K562 (cell line): ENCODE data around the gene NEU1. TPM values are rescaled to one million over a fixed set of nuclear protein-coding genes. Genes with fewer than 3 reads are reported as not detected.

Experiments
- BRD4 ChIP-seq: fragments of 200-600 bp; sonication (generic); IDR thresholded peaks from 2 replicates; pipeline ENCODE4 v1.6.1; 2017; ENCODE audit warnings: inconsistent platforms
- CBX2 ChIP-seq: fragments of 200-600 bp; sonication (generic); IDR thresholded peaks from one replicate; pipeline ENCODE4 v1.6.1; 2012; ENCODE audit warnings: mild to moderate bottlenecking, low read length, inconsistent platforms; ENCODE audit not compliant: insufficient read depth, poor library complexity, severe bottlenecking
- DACH1 ChIP-seq: fragments of 450-650 bp; IDR thresholded peaks from 2 replicates; pipeline ENCODE4 v1.6.1; 2018; ENCODE audit not compliant: partially characterized antibody
- EHMT2 ChIP-seq: fragments of 450-650 bp; IDR thresholded peaks from 2 replicates; pipeline ENCODE4 v1.6.1; 2018; ENCODE audit warnings: antibody characterized with exemption
- FOXK2 ChIP-seq, 2 experiments: fragments of 450-650 bp; IDR thresholded peaks in 1 of 2; conservative IDR thresholded peaks in 1 of 2; 2 replicates each; pipeline ENCODE4 v1.6.1; 2016; ENCODE audit warnings: low read depth in 2 of 2, mild to moderate bottlenecking in 1 of 2
- GABPA ChIP-seq: fragments of 200-800 bp; sonication (Bioruptor generic); conservative IDR thresholded peaks from 2 replicates; pipeline ENCODE4 v1.6.1; 2016; ENCODE audit warnings: low read depth, missing genetic modification characterization, missing compliant biosample characterization
- KDM1A ChIP-seq, 2 experiments: fragments of 450-650 bp; IDR thresholded peaks; 2 replicates each; pipeline ENCODE4 v1.6.1; 2016; ENCODE audit warnings: mild to moderate bottlenecking in 2 of 2
- KDM4B ChIP-seq, 2 experiments: fragments of 450-650 bp in 1 of 2; sonication (generic) in 1 of 2; IDR thresholded peaks; 2 replicates each; pipeline ENCODE4 v1.6.1; 2016 to 2017; ENCODE audit warnings: borderline replicate concordance in 2 of 2, antibody characterized with exemption in 1 of 2, low read depth in 1 of 2, mild to moderate bottlenecking in 1 of 2
- MCM7 ChIP-seq, 2 experiments: fragments of 450-650 bp; IDR thresholded peaks; 2 replicates each; pipeline ENCODE4 v1.6.1; 2016 to 2018
- NEUROD1 ChIP-seq: fragments of 150-350 bp; IDR thresholded peaks from 2 replicates; pipeline ENCODE4 v1.6.1; 2014; ENCODE audit warnings: borderline replicate concordance, low read length, low read depth; ENCODE audit not compliant: partially characterized antibody
- SAFB2 ChIP-seq: fragments of 200-400 bp; formaldehyde crosslinking; IDR thresholded peaks from 2 replicates; pipeline ENCODE4 v1.6.1; 2018; ENCODE audit warnings: borderline replicate concordance, low read length, low read depth, moderate library complexity; ENCODE audit not compliant: severe bottlenecking
- SETDB1 ChIP-seq: IDR thresholded peaks from one replicate; pipeline ENCODE4 v1.6.1; 2012; ENCODE audit warnings: low read length, control low read depth, inconsistent platforms
- SMAD3 ChIP-seq: fragments of 450-650 bp; formaldehyde crosslinking; conservative IDR thresholded peaks from 2 replicates; pipeline ENCODE4 v1.4.0; 2020; ENCODE audit warnings: mild to moderate bottlenecking
- SOX6 ChIP-seq: fragments of 450-650 bp; IDR thresholded peaks from 2 replicates; pipeline ENCODE4 v1.6.1; 2014; ENCODE audit warnings: mild to moderate bottlenecking
- XRCC4 ChIP-seq: IDR thresholded peaks from one replicate; pipeline ENCODE4 v1.6.1; 2011; ENCODE audit not compliant: insufficient read depth, insufficient read length; ENCODE audit errors: extremely low read depth
- ZKSCAN3 ChIP-seq: fragments of 250-450 bp; sonication (Bioruptor Pico); IDR thresholded peaks from 2 replicates; pipeline ENCODE4 v1.4.0; 2020
- ZNF134 ChIP-seq: fragments of 250-450 bp; sonication (Bioruptor Pico); conservative IDR thresholded peaks from 2 replicates; pipeline ENCODE4 v1.4.0; 2020
- ZNF146 ChIP-seq: IDR thresholded peaks from one replicate; pipeline ENCODE4 v1.6.1; 2018; ENCODE audit warnings: missing compliant biosample characterization; ENCODE audit not compliant: unreplicated experiment
- ZNF41 ChIP-seq: fragments of 250-450 bp; sonication (Bioruptor Pico); conservative IDR thresholded peaks from 2 replicates; pipeline ENCODE4 v1.4.0; 2020; ENCODE audit warnings: mild to moderate bottlenecking
- ZNF785 ChIP-seq: fragments of 250-450 bp; sonication (Bioruptor Pico); IDR thresholded peaks from 2 replicates; pipeline ENCODE4 v1.4.0; 2020; ENCODE audit warnings: mild to moderate bottlenecking
- polyA plus RNA-seq, 8 experiments: library from polyadenylated mRNA; depleted of rRNA in 4 of 8; stranded (reverse) in 5 of 8; unstranded in 3 of 8; fragments of >200 nt; fragmentation: Nextera tagmentation in 2 of 8; fragmentation: Illumina TruSeq in 1 of 8; extraction: Ambion mirVana in 2 of 8; extraction: Trizol in 1 of 8; gene quantifications; 2 replicates each; pipeline versions ENCODE4 v1.2.1 to v1.2.3, GENCODE V29; 2011 to 2014; ENCODE audit warnings: inconsistent platforms in 1 of 8, missing spikeins in 1 of 8
- total RNA-seq, 7 experiments: library from RNA; depleted of rRNA in 6 of 7; stranded (reverse); fragments of >200 nt in 6 of 7; fragmentation: Illumina TruSeq in 2 of 7; extraction: Trizol in 2 of 7; gene quantifications; 2 replicates each; pipeline versions ENCODE4 v1.2.1 to v1.2.3, GENCODE V29; 2011 to 2021; ENCODE audit warnings: low replicate concordance in 1 of 7
- TF ChIP-seq, protein P1 (sequence below), 2 experiments: fragments of 450-650 bp; IDR thresholded peaks; 2 replicates each; pipeline ENCODE4 v1.6.1; 2016
- TF ChIP-seq, protein P2 (sequence below): sonication (generic); formaldehyde crosslinking; IDR thresholded peaks from 2 replicates; pipeline ENCODE4 v1.8.0; 2022; ENCODE audit warnings: mild to moderate bottlenecking, missing genetic modification reagents
- TF ChIP-seq, protein P3 (sequence below): IDR thresholded peaks from 2 replicates; pipeline ENCODE4 v1.6.1; 2012; ENCODE audit warnings: low read depth, low read length, improper control_type of control experiment, borderline replicate concordance
- TF ChIP-seq, protein P4 (sequence below), 2 experiments: fragments of 450-650 bp in 1 of 2; sonication (generic) in 1 of 2; formaldehyde crosslinking; conservative IDR thresholded peaks; 2 replicates each; pipeline versions ENCODE4 v1.4.0 to v1.8.1; 2020 to 2022; ENCODE audit warnings: mild to moderate bottlenecking in 1 of 2, missing genetic modification reagents in 1 of 2

The NEU1 gene
- total and polyA plus RNA-seq, 9 of the 15 experiments (the other 6 are each of a cell fraction or from before 2014, with no cell fraction given): 14.8 to 67.8 (median 51.0) TPM

DNA sequence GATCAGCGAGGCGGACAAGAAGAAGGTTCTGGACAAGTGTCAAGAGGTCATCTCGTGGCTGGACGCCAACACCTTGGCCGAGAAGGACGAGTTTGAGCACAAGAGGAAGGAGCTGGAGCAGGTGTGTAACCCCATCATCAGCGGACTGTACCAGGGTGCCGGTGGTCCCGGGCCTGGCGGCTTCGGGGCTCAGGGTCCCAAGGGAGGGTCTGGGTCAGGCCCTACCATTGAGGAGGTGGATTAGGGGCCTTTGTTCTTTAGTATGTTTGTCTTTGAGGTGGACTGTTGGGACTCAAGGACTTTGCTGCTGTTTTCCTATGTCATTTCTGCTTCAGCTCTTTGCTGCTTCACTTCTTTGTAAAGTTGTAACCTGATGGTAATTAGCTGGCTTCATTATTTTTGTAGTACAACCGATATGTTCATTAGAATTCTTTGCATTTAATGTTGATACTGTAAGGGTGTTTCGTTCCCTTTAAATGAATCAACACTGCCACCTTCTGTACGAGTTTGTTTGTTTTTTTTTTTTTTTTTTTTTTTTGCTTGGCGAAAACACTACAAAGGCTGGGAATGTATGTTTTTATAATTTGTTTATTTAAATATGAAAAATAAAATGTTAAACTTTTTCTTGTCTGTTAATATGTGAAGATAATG lies 32.9 kb downstream of the NEU1 start (continued):
- TF ChIP-seq FOXK2 (conservative IDR thresholded peaks at IDR 0.05 in 1 of 2, IDR thresholded peaks at IDR 0.05 in 1 of 2; ENCODE audit: low read depth in 2 of 2): peak; percentile 63 to 78
- TF ChIP-seq DACH1: no peak
- TF ChIP-seq ZNF41 (CRISPR knock-in tag): no peak
- no peak for TF ChIP-seq SAFB2
- no peak for TF ChIP-seq GABPA (tag)
- no peak for TF ChIP-seq BRD4
- TF ChIP-seq, protein P1, sequence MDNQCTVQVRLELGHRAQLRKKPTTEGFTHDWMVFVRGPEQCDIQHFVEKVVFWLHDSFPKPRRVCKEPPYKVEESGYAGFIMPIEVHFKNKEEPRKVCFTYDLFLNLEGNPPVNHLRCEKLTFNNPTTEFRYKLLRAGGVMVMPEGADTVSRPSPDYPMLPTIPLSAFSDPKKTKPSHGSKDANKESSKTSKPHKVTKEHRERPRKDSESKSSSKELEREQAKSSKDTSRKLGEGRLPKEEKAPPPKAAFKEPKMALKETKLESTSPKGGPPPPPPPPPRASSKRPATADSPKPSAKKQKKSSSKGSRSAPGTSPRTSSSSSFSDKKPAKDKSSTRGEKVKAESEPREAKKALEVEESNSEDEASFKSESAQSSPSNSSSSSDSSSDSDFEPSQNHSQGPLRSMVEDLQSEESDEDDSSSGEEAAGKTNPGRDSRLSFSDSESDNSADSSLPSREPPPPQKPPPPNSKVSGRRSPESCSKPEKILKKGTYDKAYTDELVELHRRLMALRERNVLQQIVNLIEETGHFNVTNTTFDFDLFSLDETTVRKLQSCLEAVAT (IDR thresholded peaks at IDR 0.05): peak; percentile 29 to 79; a peak in 3 of 4 replicates
- 0 out of 2 replicates have a peak, but pooled peaks have one; percentile 38 for TF ChIP-seq SMAD3 (CRISPR knock-in tag)
- TF ChIP-seq, protein P2, sequence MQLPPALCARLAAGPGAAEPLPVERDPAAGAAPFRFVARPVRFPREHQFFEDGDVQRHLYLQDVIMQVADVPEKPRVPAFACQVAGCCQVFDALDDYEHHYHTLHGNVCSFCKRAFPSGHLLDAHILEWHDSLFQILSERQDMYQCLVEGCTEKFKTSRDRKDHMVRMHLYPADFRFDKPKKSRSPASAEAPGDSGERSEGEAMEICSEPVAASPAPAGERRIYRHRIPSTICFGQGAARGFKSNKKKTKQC (CRISPR knock-in tag): no peak
- no peak for TF ChIP-seq KDM4B (IDR thresholded peaks at IDR 0.05; ENCODE audit: borderline replicate concordance in 2 of 2, low read depth in 1 of 2)
- no peak for TF ChIP-seq NEUROD1
- no peak for TF ChIP-seq ZKSCAN3 (CRISPR knock-in tag)
- TF ChIP-seq, protein P3, sequence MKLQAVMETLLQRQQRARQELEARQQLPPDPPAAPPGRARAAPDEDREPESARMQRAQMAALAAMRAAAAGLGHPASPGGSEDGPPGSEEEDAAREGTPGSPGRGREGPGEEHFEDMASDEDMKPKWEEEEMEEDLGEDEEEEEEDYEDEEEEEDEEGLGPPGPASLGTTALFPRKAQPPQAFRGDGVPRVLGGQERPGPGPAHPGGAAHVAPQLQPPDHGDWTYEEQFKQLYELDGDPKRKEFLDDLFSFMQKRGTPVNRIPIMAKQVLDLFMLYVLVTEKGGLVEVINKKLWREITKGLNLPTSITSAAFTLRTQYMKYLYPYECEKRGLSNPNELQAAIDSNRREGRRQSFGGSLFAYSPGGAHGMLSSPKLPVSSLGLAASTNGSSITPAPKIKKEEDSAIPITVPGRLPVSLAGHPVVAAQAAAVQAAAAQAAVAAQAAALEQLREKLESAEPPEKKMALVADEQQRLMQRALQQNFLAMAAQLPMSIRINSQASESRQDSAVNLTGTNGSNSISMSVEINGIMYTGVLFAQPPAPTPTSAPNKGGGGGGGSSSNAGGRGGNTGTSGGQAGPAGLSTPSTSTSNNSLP: peak; percentile 73; the same call in 1 of the 2 replicates
- TF ChIP-seq CBX2: no peak
- no peak for TF ChIP-seq EHMT2
- TF ChIP-seq, protein P4, sequence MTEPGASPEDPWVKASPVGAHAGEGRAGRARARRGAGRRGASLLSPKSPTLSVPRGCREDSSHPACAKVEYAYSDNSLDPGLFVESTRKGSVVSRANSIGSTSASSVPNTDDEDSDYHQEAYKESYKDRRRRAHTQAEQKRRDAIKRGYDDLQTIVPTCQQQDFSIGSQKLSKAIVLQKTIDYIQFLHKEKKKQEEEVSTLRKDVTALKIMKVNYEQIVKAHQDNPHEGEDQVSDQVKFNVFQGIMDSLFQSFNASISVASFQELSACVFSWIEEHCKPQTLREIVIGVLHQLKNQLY (CRISPR knock-in tag; conservative IDR thresholded peaks at IDR 0.05): peak in 1 of 2 experiments; percentile 76; a peak in 1 of 4 replicates
- no peak for TF ChIP-seq SETDB1
- no peak for TF ChIP-seq ZNF785 (CRISPR knock-in tag)
- no peak for TF ChIP-seq ZNF134 (CRISPR knock-in tag)
- TF ChIP-seq ZNF146 (CRISPR knock-in tag): no peak
- no peak for TF ChIP-seq MCM7 (IDR thresholded peaks at IDR 0.05)
- TF ChIP-seq KDM1A (IDR thresholded peaks at IDR 0.05): no peak
- TF ChIP-seq XRCC4: no peak
- no peak for TF ChIP-seq SOX6
